Loucy (cell line): ENCODE results near the gene IFNB1.

Experiments
- H2AFZ ChIP-seq: fragments of 200-600 bp; sonication (generic); 2 replicates; pipeline ENCODE4 v1.6.0; 2016; ENCODE audit warnings: antibody characterized with exemption, mild to moderate bottlenecking, low read length, moderate library complexity
- H3F3A ChIP-seq: fragments of 200-600 bp; 2 replicates; pipeline ENCODE4 v1.6.0; 2016; ENCODE audit warnings: antibody characterized with exemption, low read depth, mild to moderate bottlenecking
- H3K27me3 ChIP-seq: fragments of 200-600 bp; sonication (generic); 2 replicates; pipeline ENCODE4 v1.6.1; 2014; ENCODE audit warnings: low read length, mild to moderate bottlenecking; ENCODE audit not compliant: insufficient read depth, poor library complexity, severe bottlenecking
- H3K36me3 ChIP-seq: fragments of 200-600 bp; sonication (generic); 2 replicates; pipeline ENCODE4 v1.6.1; 2016; ENCODE audit warnings: low read length; ENCODE audit not compliant: insufficient read depth
- H3K4me1 ChIP-seq: fragments of 200-600 bp; sonication (generic); 2 replicates; pipeline ENCODE4 v1.5.1; 2014; ENCODE audit warnings: low read length, mild to moderate bottlenecking; ENCODE audit not compliant: insufficient read depth, poor library complexity, severe bottlenecking
- H3K4me2 ChIP-seq: fragments of 200-600 bp; sonication (generic); 2 replicates; pipeline ENCODE4 v1.6.0; 2014; ENCODE audit warnings: antibody characterized with exemption, low read length, low read depth, mild to moderate bottlenecking; ENCODE audit not compliant: poor library complexity, severe bottlenecking
- H3K4me3 ChIP-seq: fragments of 200-600 bp; sonication (generic); 2 replicates; pipeline ENCODE4 v1.5.1; 2014; ENCODE audit warnings: low read length, mild to moderate bottlenecking, mixed read lengths; ENCODE audit not compliant: poor library complexity, severe bottlenecking
- H3K79me2 ChIP-seq: fragments of 200-600 bp; sonication (generic); 2 replicates; pipeline ENCODE4 v1.6.1; 2014; ENCODE audit warnings: low read length; ENCODE audit not compliant: insufficient read depth
- H3K9ac ChIP-seq: fragments of 200-600 bp; sonication (generic); 2 replicates; pipeline ENCODE4 v1.6.0; 2014; ENCODE audit warnings: mild to moderate bottlenecking, low read depth, low read length, moderate library complexity; ENCODE audit not compliant: poor library complexity, severe bottlenecking
- H3K9me2 ChIP-seq: fragments of 200-600 bp; sonication (generic); replicated peaks from 2 replicates; pipeline ENCODE4 v1.6.1; 2016; ENCODE audit warnings: low read depth, low read length, mixed read lengths
- H3K9me3 ChIP-seq: fragments of 200-600 bp; sonication (generic); 2 replicates; pipeline ENCODE4 v1.6.1; 2014; ENCODE audit warnings: mild to moderate bottlenecking, antibody characterized with exemption, low read length, low read depth; ENCODE audit not compliant: insufficient read depth
- H4K20me1 ChIP-seq: fragments of 200-600 bp; sonication (generic); 2 replicates; pipeline ENCODE4 v1.6.0; 2014; ENCODE audit warnings: antibody characterized with exemption, low read length, mild to moderate bottlenecking; ENCODE audit not compliant: insufficient read depth, poor library complexity, severe bottlenecking
- EZH2phosphoT487 ChIP-seq: fragments of 200-600 bp; IDR thresholded peaks from 2 replicates; pipeline ENCODE4 v1.6.1; 2018; ENCODE audit warnings: antibody characterized with exemption, mild to moderate bottlenecking, moderate library complexity, borderline replicate concordance
- TF ChIP-seq, protein P1 (sequence below): fragments of 200-600 bp; sonication (generic); conservative IDR thresholded peaks from 2 replicates; pipeline ENCODE4 v1.5.1; 2014; ENCODE audit warnings: mild to moderate bottlenecking, antibody characterized with exemption, low read length

The IFNB1 gene

DNA sequence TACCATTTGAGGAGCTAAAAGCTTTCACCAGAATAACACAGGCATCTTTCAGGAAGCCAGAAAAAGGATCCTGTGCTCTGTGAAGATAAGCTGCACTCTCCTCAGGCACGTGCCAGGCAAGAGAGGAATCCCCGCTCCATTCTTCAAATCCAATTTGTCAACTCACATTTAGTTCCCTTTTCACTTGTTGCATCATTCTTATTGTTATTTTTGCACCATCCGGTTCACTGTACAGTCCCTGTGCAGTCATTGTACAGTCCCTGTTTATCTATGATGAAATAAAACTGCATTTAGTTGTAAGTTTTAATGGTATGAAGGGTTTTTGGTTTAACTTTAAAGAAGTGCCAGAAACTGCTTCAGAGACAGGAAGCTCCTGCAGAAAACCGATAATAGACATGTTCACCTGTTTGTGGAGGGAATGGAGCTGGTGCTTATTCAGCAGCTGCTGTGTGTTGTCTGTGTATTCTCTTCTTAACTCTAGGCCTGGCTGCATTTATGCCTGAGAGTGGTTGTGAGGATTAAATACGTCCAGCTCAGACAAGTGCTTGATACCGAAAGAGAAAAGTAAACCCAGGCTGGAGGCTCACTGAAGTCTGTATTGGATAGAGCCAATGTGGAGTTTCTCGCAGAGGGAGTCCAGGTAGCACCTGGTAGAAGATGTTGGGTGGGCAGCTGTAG, 41.5 kb upstream of the IFNB1 start:
- no peak for TF ChIP-seq EZH2phosphoT487
- TF ChIP-seq, protein P1, sequence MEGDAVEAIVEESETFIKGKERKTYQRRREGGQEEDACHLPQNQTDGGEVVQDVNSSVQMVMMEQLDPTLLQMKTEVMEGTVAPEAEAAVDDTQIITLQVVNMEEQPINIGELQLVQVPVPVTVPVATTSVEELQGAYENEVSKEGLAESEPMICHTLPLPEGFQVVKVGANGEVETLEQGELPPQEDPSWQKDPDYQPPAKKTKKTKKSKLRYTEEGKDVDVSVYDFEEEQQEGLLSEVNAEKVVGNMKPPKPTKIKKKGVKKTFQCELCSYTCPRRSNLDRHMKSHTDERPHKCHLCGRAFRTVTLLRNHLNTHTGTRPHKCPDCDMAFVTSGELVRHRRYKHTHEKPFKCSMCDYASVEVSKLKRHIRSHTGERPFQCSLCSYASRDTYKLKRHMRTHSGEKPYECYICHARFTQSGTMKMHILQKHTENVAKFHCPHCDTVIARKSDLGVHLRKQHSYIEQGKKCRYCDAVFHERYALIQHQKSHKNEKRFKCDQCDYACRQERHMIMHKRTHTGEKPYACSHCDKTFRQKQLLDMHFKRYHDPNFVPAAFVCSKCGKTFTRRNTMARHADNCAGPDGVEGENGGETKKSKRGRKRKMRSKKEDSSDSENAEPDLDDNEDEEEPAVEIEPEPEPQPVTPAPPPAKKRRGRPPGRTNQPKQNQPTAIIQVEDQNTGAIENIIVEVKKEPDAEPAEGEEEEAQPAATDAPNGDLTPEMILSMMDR, result no peak
- Histone ChIP-seq H3K9me2 (no peaks in the 10 kb centered on the region), H3K27me3 (no peaks in the 10 kb centered on the region), H3K36me3 (no peaks in the 10 kb centered on the region), H3K9me3 (no peaks in the 10 kb centered on the region), H3F3A (peaks cover 3% of the 10 kb centered on the region; the same call in 1 of the 2 replicates), H3K4me2 (peak overlapping the region; percentile 52), H3K79me2 (no peaks in the 10 kb centered on the region), H3K4me3 (peak overlapping the region; percentile 11), H4K20me1 (no peaks in the 10 kb centered on the region), H2AFZ (peak overlapping the region; percentile 39), H3K4me1 (peaks cover 53% of the 10 kb centered on the region), H3K9ac (peak overlapping the region; percentile 28)

GRCh38 chr9:21114311-21114710, 36.6 kb upstream of the IFNB1 start:
- TF ChIP-seq EZH2phosphoT487, result no peak
- TF ChIP-seq, protein P1, result no peak
- H3K27me3 ChIP-seq, result no peaks in the 10 kb centered on the region
- H3K36me3 ChIP-seq, result no peaks in the 10 kb centered on the region
- 0 out of 2 replicates have a peak overlapping the region, but pooled peaks have one; percentile 3 for H2AFZ ChIP-seq
- no peaks in the 10 kb centered on the region for H3K9me2 ChIP-seq
- H3K9me3 ChIP-seq, result no peaks in the 10 kb centered on the region
- H3K4me2 ChIP-seq, result no peak overlapping the region
- H3K4me3 ChIP-seq, result no peak overlapping the region
- no peaks in the 10 kb centered on the region for H3K79me2 ChIP-seq
- peaks cover 23% of the 10 kb centered on the region for H3K4me1 ChIP-seq
- H3K9ac ChIP-seq, result no peak overlapping the region
- H3F3A ChIP-seq, result no peaks in the 10 kb centered on the region
- no peaks in the 10 kb centered on the region for H4K20me1 ChIP-seq

GRCh38 chr9:21110708-21111576, 33.2 kb upstream of the IFNB1 start:
- Histone ChIP-seq H3K27me3 (no peaks in the 10 kb centered on the region), H3K4me2 (no peak overlapping the region), H3K4me1 (peaks cover 5% of the 10 kb centered on the region), H3K9me2 (no peaks in the 10 kb centered on the region), H3K4me3 (no peak overlapping the region), H3F3A (no peaks in the 10 kb centered on the region), H2AFZ (peak overlapping the region; percentile 57; the same call in 1 of the 2 replicates), H3K9ac (no peak overlapping the region), H3K9me3 (no peaks in the 10 kb centered on the region), H3K36me3 (no peaks in the 10 kb centered on the region), H4K20me1 (no peaks in the 10 kb centered on the region), H3K79me2 (no peaks in the 10 kb centered on the region)
- TF ChIP-seq, protein P1, result peak; percentile 97
- no peak for TF ChIP-seq EZH2phosphoT487
